DMS79 treated with DMSO at 0.1 percent for 48 hours (cell line): Measurements from ENCODE around the gene GOLGA2.
A peak's percentile ranks its signal among the peaks of the same experiment; 100 is the strongest.

Experiments used
- DNase-seq: peaks from one replicate; lab custom pipeline; 2025; lab: John Stamatoyannopoulos, UW

The GOLGA2 gene

GRCh38 chr9:128257086-128257825, 18.6 kb downstream of the GOLGA2 start:
- peak; percentile 70 for DNase-seq

- no peak for DNase-seq
Observed at GRCh38 chr9:128254855-128255759, 20.7 kb downstream of the GOLGA2 start.

GRCh38 chr9:128254362-128254761, 21.4 kb downstream of the GOLGA2 start:
- no peak for DNase-seq

- no peak for DNase-seq
Observed at GRCh38 chr9:128253991-128254346, 21.8 kb downstream of the GOLGA2 start.

GRCh38 chr9:128253140-128253990, 22.4 kb downstream of the GOLGA2 start:
- DNase-seq = no peak

- no peak for DNase-seq
Observed at GRCh38 chr9:128252317-128253139, 23.3 kb downstream of the GOLGA2 start.

GRCh38 chr9:128251732-128252100, 24.1 kb downstream of the GOLGA2 start:
- DNase-seq = no peak

GRCh38 chr9:128250839-128251731, 24.7 kb downstream of the GOLGA2 start:
- DNase-seq = no peak

- DNase-seq = no peak
Observed at GRCh38 chr9:128249908-128250838, 25.6 kb downstream of the GOLGA2 start.

GRCh38 chr9:128249558-128249907, 26.3 kb downstream of the GOLGA2 start:
- DNase-seq = no peak

- DNase-seq = no peak
Observed at GRCh38 chr9:128247226-128247803, 28.5 kb downstream of the GOLGA2 start.

GRCh38 chr9:128246471-128246870, 29.3 kb downstream of the GOLGA2 start:
- no peak for DNase-seq

- no peak for DNase-seq
Observed at GRCh38 chr9:128245421-128246151, 30.2 kb downstream of the GOLGA2 start.

- DNase-seq = no peak
Observed at GRCh38 chr9:128244837-128245231, 31.0 kb downstream of the GOLGA2 start.

- DNase-seq = no peak
Observed at GRCh38 chr9:128244091-128244836, 31.5 kb downstream of the GOLGA2 start.

GRCh38 chr9:128243215-128244018, 32.4 kb downstream of the GOLGA2 start:
- no peak for DNase-seq

GRCh38 chr9:128242828-128243214, 33.0 kb downstream of the GOLGA2 start:
- DNase-seq = no peak
